Measurements from ENCODE around the gene GABPB2.

GABPB2 gene

GRCh38 chr1:151113877-151114276 lies 43.3 kb downstream of the GABPB2 start:
- Histone ChIP-seq H3K4me2 (ENCODE audit: low read depth, low read length, poor library complexity, severe bottlenecking) (no peak overlapping the region), H2AFZ (ENCODE audit: low read length) (no peak overlapping the region), H3K9ac (ENCODE audit: low read depth, low read length, poor library complexity, severe bottlenecking) (no peak overlapping the region), H3K27me3 (ENCODE audit: insufficient read depth, low read length, poor library complexity, severe bottlenecking) (no peaks in the 10 kb centered on the region), H3K4me3 (ENCODE audit: low read length, poor library complexity, severe bottlenecking) (no peak overlapping the region), H3K79me2 (ENCODE audit: insufficient read depth, low read length) (no peaks in the 10 kb centered on the region), H4K20me1 (ENCODE audit: insufficient read depth, low read length, poor library complexity, severe bottlenecking) (no peaks in the 10 kb centered on the region), H3K9me2 (replicated peaks; ENCODE audit: low read depth, low read length) (no peaks in the 10 kb centered on the region), H3K4me1 (ENCODE audit: insufficient read depth, low read length, poor library complexity, severe bottlenecking) (no peaks in the 10 kb centered on the region), H3K9me3 (ENCODE audit: insufficient read depth, low read depth, low read length) (no peaks in the 10 kb centered on the region), H3F3A (ENCODE audit: low read depth) (no peaks in the 10 kb centered on the region), H3K36me3 (ENCODE audit: insufficient read depth, low read length) (no peaks in the 10 kb centered on the region)
- TF ChIP-seq CTCF (conservative IDR thresholded peaks at IDR 0.05; ENCODE audit: low read length): no peak
- no peak for TF ChIP-seq EZH2phosphoT487 (IDR thresholded peaks at IDR 0.05; ENCODE audit: borderline replicate concordance)

GRCh38 chr1:151124763-151125403 lies 54.3 kb downstream of the GABPB2 start:
- H3K4me2 ChIP-seq (ENCODE audit: low read depth, low read length, poor library complexity, severe bottlenecking): no peak overlapping the region
- H3K9ac ChIP-seq (ENCODE audit: low read depth, low read length, poor library complexity, severe bottlenecking): no peak overlapping the region
- no peaks in the 10 kb centered on the region for H3K79me2 ChIP-seq (ENCODE audit: insufficient read depth, low read length)
- H3K27me3 ChIP-seq (ENCODE audit: insufficient read depth, low read length, poor library complexity, severe bottlenecking): no peaks in the 10 kb centered on the region
- no peak for TF ChIP-seq CTCF (conservative IDR thresholded peaks at IDR 0.05; ENCODE audit: low read length)
- no peak for TF ChIP-seq EZH2phosphoT487 (IDR thresholded peaks at IDR 0.05; ENCODE audit: borderline replicate concordance)
- no peaks in the 10 kb centered on the region for H3F3A ChIP-seq (ENCODE audit: low read depth)
- H3K36me3 ChIP-seq (ENCODE audit: insufficient read depth, low read length): no peaks in the 10 kb centered on the region
- no peak overlapping the region for H2AFZ ChIP-seq (ENCODE audit: low read length)
- H3K9me2 ChIP-seq (replicated peaks; ENCODE audit: low read depth, low read length): no peaks in the 10 kb centered on the region
- no peaks in the 10 kb centered on the region for H3K4me1 ChIP-seq (ENCODE audit: insufficient read depth, low read length, poor library complexity, severe bottlenecking)
- H3K9me3 ChIP-seq (ENCODE audit: insufficient read depth, low read depth, low read length): no peaks in the 10 kb centered on the region
- H3K4me3 ChIP-seq (ENCODE audit: low read length, poor library complexity, severe bottlenecking): no peak overlapping the region
- no peaks in the 10 kb centered on the region for H4K20me1 ChIP-seq (ENCODE audit: insufficient read depth, low read length, poor library complexity, severe bottlenecking)

- H3K4me3 ChIP-seq (ENCODE audit: low read length, poor library complexity, severe bottlenecking): no peak overlapping the region
- H3K4me2 ChIP-seq (ENCODE audit: low read depth, low read length, poor library complexity, severe bottlenecking): no peak overlapping the region
- H3K79me2 ChIP-seq (ENCODE audit: insufficient read depth, low read length): no peaks in the 10 kb centered on the region
- H2AFZ ChIP-seq (ENCODE audit: low read length): no peak overlapping the region
- no peaks in the 10 kb centered on the region for H3K36me3 ChIP-seq (ENCODE audit: insufficient read depth, low read length)
- no peaks in the 10 kb centered on the region for H4K20me1 ChIP-seq (ENCODE audit: insufficient read depth, low read length, poor library complexity, severe bottlenecking)
- H3K9ac ChIP-seq (ENCODE audit: low read depth, low read length, poor library complexity, severe bottlenecking): no peak overlapping the region
- H3K9me3 ChIP-seq (ENCODE audit: insufficient read depth, low read depth, low read length): no peaks in the 10 kb centered on the region
- H3K4me1 ChIP-seq (ENCODE audit: insufficient read depth, low read length, poor library complexity, severe bottlenecking): no peaks in the 10 kb centered on the region
- no peaks in the 10 kb centered on the region for H3K27me3 ChIP-seq (ENCODE audit: insufficient read depth, low read length, poor library complexity, severe bottlenecking)
- TF ChIP-seq CTCF (conservative IDR thresholded peaks at IDR 0.05; ENCODE audit: low read length): no peak
- TF ChIP-seq EZH2phosphoT487 (IDR thresholded peaks at IDR 0.05; ENCODE audit: borderline replicate concordance): no peak
- no peaks in the 10 kb centered on the region for H3K9me2 ChIP-seq (replicated peaks; ENCODE audit: low read depth, low read length)
- no peaks in the 10 kb centered on the region for H3F3A ChIP-seq (ENCODE audit: low read depth)
These were observed 58.2 kb downstream of the GABPB2 start for GRCh38 chr1:151128800-151129199.

All from Loucy (cell line).